GM21576 (cell line): ENCODE data around the gene NR1H3.

Experiments used
- ATAC-seq: cut with Tn5 transposase; IDR thresholded peaks from one replicate; pipeline ENCODE4 v1.9.1; 2021; ENCODE audit warnings: mild to moderate bottlenecking, moderate library complexity; ENCODE audit not compliant: unreplicated experiment

The NR1H3 gene

GRCh38 chr11:47243454-47243853 is 14.3 kb upstream of the NR1H3 start:
- ATAC-seq: no peak

DNA sequence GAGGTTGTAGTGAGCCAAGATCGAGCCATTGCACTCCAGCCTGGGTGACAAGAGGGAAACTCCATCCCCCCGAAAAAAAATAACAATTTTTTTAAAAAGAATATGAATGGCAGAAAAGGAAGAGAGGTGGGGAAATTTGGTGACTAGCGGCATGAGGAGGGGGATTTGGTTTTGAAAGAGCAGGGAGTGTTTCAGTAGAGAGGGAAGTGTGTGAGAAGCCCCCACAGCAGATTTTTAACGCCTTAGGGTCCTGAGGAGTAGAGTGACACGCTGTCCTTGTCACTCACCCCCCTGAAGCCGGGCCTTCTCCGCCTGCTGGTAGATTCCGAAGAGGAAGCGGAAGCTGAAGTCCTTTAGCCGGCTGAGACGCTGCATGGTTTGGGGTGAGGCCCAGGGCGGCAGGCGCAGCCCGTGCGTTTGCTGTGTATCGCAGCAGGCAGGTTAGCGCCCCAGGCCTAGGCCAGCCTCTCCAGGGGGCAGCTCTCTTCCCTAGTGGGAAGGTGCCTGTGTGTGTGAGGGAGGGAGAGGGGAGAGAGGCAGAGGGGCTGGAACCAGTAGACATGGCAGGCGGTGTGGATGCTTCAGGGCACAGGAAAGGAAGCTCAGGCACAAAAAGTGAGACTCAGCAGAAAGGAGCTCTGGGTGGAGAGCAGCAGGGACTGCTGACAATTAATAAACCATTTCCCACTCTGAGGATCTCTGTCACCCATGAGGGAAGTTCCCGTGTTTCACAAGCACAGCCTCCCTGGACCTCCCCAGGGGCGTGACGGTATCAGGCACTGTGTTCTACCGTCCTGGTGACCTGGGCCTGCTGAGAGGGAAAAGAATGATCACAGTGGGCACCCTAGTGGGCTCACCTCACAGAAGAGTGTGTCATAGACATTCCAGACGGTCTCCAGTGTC is 13.1 kb upstream of the NR1H3 start:
- ATAC-seq: no peak

DNA sequence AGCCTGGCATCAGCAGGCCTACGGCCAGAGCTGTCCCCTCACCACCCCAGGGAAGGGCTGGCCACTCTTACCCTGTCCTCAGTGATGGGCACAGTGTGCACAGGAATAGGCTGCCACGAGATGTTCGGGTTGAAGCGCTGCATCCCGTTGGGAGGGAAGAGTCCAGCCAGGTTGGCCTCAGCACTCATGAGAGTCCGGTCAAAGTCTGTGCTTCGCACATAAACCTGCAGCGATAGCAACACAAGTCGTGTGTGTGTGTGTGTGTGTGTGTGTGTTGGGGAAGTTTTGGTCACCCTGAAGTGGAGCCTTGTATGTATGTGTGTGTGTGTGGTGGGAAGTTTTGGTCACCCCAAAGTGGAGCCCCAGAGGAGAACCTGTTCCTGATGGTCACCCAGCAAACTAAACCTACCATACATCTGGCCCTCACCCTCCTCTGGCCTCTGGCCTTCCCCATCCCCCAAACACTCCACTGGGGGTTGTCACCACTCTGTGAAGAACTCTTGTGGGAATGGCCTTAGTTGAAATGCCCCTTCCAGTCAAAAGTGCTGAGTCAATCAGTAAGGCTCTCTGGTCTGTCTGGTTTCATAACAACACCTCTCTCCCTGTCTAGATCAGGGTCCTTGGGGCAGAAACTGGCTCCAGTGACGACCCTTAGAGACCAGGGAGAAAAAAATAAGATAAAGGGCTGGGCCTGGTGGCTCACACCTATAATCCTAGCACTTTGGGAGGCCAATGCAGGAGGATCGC is 12.0 kb upstream of the NR1H3 start:
- no peak for ATAC-seq

- no peak for ATAC-seq
Measured at GRCh38 chr11:47247502-47247901, 10.3 kb upstream of the NR1H3 start.

DNA sequence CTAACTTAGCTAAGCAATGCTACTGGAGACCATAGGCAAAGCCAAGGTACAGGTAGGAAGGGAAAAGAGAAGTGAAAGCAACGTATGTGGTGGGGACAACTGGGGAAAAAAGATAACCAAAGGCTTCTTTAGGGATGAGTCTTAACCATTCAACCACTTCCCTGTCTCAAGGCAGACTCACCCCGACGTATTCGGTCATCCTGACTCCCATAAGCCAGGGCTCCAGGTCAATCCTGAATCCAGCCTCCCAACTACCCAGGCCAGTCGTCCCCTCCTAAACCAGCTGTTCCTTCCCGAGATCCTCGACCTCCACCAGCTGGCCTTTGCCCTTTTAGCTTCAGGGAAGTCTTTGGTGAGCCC is 9.5 kb upstream of the NR1H3 start:
- ATAC-seq: peak; percentile 23

DNA sequence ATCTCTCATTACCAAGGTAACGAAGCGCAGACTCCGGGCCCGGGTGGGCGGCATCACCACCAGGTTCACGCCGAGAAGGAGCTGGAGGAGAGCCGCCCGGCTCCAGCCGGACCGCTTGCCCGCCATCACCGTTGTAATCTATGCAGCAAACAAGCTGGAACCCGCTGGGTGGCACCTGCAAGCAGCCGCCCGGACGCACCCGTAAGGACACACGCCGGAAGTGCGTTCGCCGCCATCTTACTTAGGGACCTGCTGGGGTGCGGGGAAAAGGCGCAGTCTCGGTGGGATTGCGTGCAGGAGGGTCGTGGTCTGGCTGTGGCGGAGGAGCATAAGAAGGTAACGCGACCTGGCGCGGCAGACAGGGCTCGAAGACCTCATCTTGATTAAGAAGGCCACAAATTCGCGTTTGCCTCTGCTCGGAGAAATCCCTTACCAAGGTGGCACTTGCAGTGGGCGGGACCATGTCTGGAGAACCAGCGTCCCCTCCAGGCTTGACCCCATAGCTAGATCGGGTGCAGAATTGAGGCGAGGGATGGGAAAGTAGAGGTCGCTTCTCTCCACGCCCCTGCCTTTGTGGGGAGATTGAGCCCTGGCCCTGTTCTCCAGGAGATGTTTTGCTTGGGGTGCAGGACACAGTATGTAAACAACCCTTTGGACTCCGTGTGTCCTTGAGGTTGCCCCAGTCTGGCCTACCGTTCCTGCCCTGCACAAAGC is 9.0 kb upstream of the NR1H3 start, which contains the start of gene ACP2:
ACP2 (minus strand) TSS at position 151 of the 714 bp plus-strand sequence; CDS start at position 126, 25 bp downstream.
- peak; percentile 91 for ATAC-seq

DNA sequence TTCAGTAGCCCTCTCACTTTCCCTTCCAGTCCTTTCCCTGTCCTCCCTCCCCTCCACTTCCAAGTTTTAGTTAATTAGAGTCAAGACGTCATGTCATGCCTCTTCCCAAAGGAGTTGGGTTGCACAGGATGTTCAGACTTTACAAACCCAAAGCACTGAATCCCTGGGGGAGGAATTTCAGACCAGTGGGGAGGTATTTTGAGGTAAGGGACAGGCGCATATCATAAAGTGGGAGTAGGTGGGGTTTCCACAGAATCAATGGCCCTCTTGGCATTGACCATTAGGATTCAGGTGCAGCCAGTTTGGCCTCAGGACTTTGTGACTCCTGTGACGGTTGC is 8.4 kb upstream of the NR1H3 start:
- ATAC-seq: no peak

GRCh38 chr11:47251751-47252150 is 6.0 kb upstream of the NR1H3 start:
- no peak for ATAC-seq

- ATAC-seq: no peak
Measured at GRCh38 chr11:47253660-47254059, 4.1 kb upstream of the NR1H3 start.

GRCh38 chr11:47254386-47254785 is 3.4 kb upstream of the NR1H3 start:
- no peak for ATAC-seq

DNA sequence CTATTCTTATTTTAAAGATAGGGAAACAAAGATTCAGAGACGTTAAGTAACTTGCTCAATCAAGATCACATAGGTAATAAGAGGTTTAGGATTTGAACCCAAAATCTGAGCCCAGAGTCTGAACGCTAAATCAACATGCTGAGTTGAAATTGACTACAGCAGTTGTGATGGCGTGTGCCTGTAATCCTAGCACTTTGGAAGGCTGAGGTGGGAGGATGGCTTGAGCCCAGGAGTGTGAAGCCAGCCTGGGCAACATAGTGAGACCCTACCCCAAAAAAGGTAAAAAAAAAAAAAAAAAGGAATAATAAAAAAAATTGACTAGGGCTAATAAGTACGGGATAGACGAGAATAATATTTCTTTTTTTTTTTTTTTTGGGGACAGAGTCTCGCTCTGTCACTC is 1.4 kb upstream of the NR1H3 start:
- ATAC-seq: no peak

DNA sequence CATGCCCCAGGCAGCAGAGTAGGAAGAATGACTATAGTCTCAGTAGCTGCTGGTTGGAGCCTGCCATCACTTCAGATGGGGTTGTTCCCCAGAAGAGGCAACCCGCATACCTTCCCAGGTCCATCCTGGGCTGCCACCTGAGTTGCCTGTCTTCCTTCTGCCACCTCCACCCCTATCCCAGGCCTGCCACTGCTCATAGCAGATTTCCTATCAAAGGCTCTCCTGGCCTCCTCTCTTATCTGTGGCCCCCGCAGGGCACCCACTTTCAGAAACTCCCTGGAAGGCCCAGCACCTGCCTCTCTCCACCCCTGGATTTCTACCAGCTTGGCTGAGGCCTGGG is 649 bp upstream of the NR1H3 start:
- no peak for ATAC-seq

DNA sequence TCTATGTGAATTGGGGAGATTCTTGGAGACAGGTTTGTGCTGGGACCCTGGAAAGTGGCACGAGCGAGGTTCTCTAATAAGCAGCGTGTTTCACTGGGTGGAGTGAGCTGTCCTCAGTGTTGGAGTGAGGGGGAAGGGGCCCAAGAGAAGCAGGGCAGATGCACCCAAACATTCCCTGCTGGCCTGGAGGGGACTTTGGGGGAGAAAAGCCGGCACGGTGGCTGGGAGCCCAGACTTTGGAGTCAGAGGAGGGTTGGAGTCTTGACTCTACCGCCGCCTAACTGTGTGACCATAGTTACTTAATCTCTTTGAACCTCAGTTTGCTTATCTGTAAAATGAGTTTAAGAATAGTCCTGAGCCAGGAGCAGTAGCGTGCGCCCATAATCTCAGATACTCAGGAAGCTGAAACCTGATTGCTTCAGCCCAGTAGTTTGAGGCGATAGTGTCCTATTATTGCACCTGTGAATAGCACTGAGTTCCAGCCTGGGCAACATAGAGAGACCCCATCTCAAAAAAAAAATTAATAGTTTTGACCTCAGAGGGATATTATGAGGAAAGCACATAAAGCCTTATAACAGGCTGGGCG is 614 bp downstream of the NR1H3 start:
- ATAC-seq: no peak

GRCh38 chr11:47259232-47259977 is 1.6 kb downstream of the NR1H3 start:
- ATAC-seq: peak; percentile 58

- no peak for ATAC-seq
Measured at GRCh38 chr11:47260366-47260765, 2.6 kb downstream of the NR1H3 start.

DNA sequence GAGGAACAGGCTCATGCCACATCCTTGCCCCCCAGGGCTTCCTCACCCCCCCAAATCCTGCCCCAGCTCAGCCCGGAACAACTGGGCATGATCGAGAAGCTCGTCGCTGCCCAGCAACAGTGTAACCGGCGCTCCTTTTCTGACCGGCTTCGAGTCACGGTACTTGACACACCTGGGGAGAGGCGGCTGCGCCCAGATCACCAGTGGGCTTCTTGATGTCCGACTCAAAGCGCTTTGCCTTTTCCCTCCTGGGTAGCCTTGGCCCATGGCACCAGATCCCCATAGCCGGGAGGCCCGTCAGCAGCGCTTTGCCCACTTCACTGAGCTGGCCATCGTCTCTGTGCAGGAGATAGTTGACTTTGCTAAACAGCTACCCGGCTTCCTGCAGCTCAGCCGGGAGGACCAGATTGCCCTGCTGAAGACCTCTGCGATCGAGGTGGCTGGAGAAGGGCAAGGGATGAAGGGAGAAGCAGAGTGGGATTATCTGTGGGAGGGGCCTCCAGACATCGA is 3.5 kb downstream of the NR1H3 start:
- no peak for ATAC-seq

GRCh38 chr11:47264119-47264518 is 6.3 kb downstream of the NR1H3 start:
- ATAC-seq: no peak

DNA sequence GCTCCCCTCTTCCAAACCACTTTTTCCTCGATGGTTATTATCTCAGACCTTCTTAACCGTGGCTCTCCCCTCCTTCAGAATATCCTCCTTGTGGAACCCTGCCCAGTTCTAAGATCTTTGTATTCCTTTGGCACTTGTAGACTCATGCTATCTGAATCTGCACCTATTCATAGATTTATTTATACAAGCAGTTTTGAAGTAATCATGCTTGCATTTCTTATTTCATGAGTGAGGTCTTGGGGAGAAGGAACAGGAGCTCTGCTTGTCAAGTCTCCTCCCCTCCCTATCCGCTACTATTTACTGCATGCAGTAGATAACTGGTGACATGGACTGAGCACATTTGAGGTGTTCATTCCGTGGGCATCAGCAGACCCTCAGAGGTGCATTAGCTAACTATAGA is 6.7 kb downstream of the NR1H3 start:
- ATAC-seq: no peak

DNA sequence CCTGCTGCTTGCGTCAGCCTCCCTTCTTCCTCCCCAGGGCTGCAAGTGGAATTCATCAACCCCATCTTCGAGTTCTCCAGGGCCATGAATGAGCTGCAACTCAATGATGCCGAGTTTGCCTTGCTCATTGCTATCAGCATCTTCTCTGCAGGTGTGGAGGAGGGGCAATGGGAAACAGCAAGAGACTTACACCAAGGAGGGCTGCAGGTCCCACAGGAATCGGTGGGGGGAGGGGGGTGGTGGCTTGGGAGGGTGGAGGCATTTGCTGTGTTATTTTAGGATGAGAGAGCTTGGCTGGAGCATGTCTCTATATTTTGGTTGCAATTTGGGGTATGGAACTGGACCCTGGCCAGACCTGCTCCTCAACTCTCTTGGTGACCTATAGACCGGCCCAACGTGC is 10.1 kb downstream of the NR1H3 start:
- no peak for ATAC-seq

DNA sequence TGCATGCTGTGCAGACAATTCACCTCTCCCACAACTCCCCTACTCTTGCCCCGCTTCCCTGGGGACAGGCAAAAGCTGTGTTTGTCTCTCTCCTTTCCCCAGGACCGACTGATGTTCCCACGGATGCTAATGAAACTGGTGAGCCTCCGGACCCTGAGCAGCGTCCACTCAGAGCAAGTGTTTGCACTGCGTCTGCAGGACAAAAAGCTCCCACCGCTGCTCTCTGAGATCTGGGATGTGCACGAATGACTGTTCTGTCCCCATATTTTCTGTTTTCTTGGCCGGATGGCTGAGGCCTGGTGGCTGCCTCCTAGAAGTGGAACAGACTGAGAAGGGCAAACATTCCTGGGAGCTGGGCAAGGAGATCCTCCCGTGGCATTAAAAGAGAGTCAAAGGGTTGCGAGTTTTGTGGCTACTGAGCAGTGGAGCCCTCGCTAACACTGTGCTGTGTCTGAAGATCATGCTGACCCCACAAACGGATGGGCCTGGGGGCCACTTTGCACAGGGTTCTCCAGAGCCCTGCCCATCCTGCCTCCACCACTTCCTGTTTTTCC is 10.7 kb downstream of the NR1H3 start:
- ATAC-seq: no peak
